ENCODE measurements around the gene PTPN18. TPM values are rescaled to one million over a fixed set of nuclear protein-coding genes. Genes with fewer than 3 reads are reported as not detected.

PTPN18 gene
- total RNA-seq, 1 donor from 2014 or later, result 30.2 TPM

GRCh38 chr2:130372833-130373807 lies 17.3 kb downstream of the PTPN18 start:
- DNase-seq (ENCODE audit: extremely low spot score, unreplicated experiment), result peak; percentile 62
- no peaks in the 10 kb centered on the region for H3K27me3 Mint-ChIP-seq (ENCODE audit: unreplicated experiment)
- no peak for TF ChIP-seq CTCF (IDR thresholded peaks at IDR 0.05)
- H3K27ac Mint-ChIP-seq (ENCODE audit: unreplicated experiment), result peak overlapping the region; percentile 78
- peak overlapping the region; percentile 82 for H3K4me3 Mint-ChIP-seq (ENCODE audit: unreplicated experiment)
- H3K36me3 Mint-ChIP-seq (ENCODE audit: unreplicated experiment), result peaks cover 14% of the 10 kb centered on the region
- H3K4me1 Mint-ChIP-seq (ENCODE audit: unreplicated experiment), result peaks cover 35% of the 10 kb centered on the region
- H3K9me3 Mint-ChIP-seq (ENCODE audit: unreplicated experiment), result no peaks in the 10 kb centered on the region

- peak overlapping the region; percentile 82 for H3K4me3 Mint-ChIP-seq (ENCODE audit: unreplicated experiment)
These were observed 18.0 kb downstream of the PTPN18 start for GRCh38 chr2:130373808-130374365.

DNA sequence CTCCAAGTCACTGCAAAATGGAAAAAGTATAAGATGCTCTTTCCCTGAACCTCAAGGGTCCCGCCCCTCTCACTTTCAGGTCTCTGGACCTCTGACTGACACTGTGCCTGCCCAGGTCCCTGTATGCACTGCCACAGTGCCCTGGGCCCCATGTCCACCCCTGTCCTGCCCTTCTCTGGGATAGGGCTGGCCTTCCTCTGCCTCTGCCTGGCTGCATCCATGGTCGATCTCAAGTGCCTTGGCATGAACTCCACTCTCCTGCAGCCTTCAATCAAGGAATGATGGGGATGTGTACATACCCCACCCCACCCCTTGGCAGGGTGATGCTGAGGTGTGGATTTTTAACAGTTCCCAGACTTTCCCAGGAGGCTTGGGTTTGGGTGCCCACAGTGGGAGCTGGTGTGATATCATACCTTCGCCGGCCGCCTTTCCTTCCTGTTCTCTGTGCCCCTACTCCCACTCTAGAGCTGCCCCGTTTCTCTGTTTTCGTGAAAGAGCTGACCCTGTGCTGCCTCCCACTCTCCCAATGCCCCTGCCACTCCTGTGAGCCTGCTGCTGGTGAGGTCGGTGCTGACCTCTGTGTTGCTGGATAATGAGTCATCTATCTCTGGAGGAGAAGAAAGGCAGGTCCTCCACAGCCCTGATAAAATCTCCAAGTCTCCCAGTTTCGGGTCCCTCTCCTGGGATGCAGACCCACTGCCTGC lies 18.9 kb downstream of the PTPN18 start:
- no peak for TF ChIP-seq CTCF (IDR thresholded peaks at IDR 0.05)
- Mint-ChIP-seq H3K36me3 (ENCODE audit: unreplicated experiment) (peaks cover 14% of the 10 kb centered on the region), H3K27me3 (ENCODE audit: unreplicated experiment) (no peaks in the 10 kb centered on the region), H3K27ac (ENCODE audit: unreplicated experiment) (no peak overlapping the region), H3K4me1 (ENCODE audit: unreplicated experiment) (peaks cover 35% of the 10 kb centered on the region), H3K4me3 (ENCODE audit: unreplicated experiment) (no peak overlapping the region), H3K9me3 (ENCODE audit: unreplicated experiment) (no peaks in the 10 kb centered on the region)
- DNase-seq (ENCODE audit: extremely low spot score, unreplicated experiment), result peak; percentile 78

More at GRCh38 chr2:130373808-130374365, 18.0 kb downstream of the PTPN18 start:
- Mint-ChIP-seq H3K27me3 (ENCODE audit: unreplicated experiment) (no peaks in the 10 kb centered on the region), H3K4me1 (ENCODE audit: unreplicated experiment) (peaks cover 35% of the 10 kb centered on the region), H3K27ac (ENCODE audit: unreplicated experiment) (peak overlapping the region; percentile 67), H3K36me3 (ENCODE audit: unreplicated experiment) (peaks cover 14% of the 10 kb centered on the region), H3K9me3 (ENCODE audit: unreplicated experiment) (no peaks in the 10 kb centered on the region)
- DNase-seq (ENCODE audit: extremely low spot score, unreplicated experiment), result peak; percentile 53
- TF ChIP-seq CTCF (IDR thresholded peaks at IDR 0.05), result no peak

DNA sequence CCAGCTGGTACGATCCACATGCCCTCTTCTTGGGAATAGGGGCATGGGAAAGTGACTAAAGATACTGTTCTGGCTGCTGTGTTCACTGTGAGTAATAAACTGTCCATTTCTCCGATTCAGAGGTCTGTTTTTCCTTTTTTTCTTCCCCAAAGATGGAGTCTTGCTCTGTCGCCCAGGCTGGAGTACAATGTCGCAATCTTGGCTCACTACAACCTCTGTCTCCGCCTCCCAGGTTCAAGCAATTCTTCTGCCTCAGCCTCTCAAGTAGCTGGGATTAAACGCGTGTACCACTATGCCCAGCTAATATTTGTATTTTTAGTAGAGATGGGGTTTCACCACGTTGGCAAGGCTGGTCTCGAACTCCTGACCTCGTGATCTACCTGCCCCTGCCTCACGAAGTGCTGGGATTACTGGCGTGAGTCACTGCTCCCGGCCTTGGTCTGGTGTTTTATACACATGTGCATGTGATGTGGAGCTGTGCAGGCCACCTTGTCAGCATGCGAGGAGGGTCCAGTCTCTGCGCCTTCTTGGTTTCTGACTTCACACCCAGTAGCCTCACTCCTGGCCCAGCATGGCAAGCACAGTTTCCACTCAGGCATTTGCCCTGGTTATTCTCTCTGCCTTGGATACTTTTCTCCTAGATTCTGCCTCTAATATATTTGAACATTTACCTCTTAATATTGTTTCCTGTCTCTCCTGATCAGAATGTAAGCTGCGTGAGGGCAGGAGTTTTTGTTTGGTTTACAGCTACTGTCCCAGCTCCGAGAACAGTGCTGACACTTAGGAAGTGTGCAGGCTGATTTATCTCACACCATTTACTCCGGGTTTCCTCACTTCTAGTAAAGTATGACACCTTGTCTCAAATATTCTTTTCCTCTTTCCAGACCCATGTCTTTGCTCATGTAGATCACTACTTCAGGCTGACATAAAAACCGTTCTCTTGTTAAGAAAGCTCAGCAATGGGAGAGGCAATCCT lies 19.7 kb downstream of the PTPN18 start:
- Mint-ChIP-seq H3K27ac (ENCODE audit: unreplicated experiment) (no peak overlapping the region), H3K9me3 (ENCODE audit: unreplicated experiment) (no peaks in the 10 kb centered on the region), H3K4me1 (ENCODE audit: unreplicated experiment) (peaks cover 35% of the 10 kb centered on the region), H3K4me3 (ENCODE audit: unreplicated experiment) (no peak overlapping the region), H3K36me3 (ENCODE audit: unreplicated experiment) (peaks cover 11% of the 10 kb centered on the region), H3K27me3 (ENCODE audit: unreplicated experiment) (no peaks in the 10 kb centered on the region)
- peak; percentile 66 for DNase-seq (ENCODE audit: extremely low spot score, unreplicated experiment)
- no peak for TF ChIP-seq CTCF (IDR thresholded peaks at IDR 0.05)
